ENCODE data around the gene TLK1. TPM values are rescaled to one million over a fixed set of nuclear protein-coding genes. Genes with fewer than 3 reads are reported as not detected.

TLK1 gene
- total RNA-seq, 1 experiment from 2014 or later, result 17.4 TPM

DNA sequence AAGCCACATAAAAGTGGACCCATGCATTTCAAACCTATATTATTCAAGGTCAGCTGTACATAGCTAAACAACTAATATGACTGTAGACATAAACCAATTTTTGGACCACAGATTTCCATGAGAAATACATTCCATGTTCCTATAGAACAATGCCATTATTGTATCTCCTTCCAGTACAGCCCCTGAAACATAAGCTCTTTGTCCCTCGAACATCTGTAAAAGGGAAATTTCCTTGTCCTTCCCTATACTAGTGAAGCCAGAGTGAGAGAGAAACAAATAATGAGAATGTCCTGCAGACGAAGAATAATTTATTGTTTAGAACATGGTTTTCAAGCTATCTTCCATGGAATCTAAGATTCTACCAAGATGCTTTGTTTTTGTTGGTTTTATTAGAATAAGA lies 156.3 kb downstream of the TLK1 start:
- DNase-seq (ENCODE audit: low spot score), result no peak

DNA sequence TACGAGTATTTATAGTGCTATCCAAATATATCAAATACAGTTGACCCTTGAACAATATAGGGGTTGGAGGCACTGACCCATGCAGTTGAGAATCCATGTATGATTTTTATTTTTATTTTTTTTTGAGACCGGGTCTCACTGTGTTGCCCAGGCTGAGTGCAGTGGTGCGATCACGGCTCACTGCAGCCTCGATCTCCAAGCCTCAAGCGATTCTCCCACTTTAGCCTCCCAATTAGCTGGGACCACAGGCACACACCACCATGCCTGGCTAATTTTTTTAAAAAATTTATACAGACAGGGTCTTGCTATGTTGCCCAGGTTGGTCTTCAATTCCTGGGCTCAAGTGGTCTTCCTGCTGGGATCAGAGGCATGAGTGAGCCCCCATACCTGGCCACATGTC lies 161.0 kb downstream of the TLK1 start:
- no peak for DNase-seq (ENCODE audit: low spot score)

DNA sequence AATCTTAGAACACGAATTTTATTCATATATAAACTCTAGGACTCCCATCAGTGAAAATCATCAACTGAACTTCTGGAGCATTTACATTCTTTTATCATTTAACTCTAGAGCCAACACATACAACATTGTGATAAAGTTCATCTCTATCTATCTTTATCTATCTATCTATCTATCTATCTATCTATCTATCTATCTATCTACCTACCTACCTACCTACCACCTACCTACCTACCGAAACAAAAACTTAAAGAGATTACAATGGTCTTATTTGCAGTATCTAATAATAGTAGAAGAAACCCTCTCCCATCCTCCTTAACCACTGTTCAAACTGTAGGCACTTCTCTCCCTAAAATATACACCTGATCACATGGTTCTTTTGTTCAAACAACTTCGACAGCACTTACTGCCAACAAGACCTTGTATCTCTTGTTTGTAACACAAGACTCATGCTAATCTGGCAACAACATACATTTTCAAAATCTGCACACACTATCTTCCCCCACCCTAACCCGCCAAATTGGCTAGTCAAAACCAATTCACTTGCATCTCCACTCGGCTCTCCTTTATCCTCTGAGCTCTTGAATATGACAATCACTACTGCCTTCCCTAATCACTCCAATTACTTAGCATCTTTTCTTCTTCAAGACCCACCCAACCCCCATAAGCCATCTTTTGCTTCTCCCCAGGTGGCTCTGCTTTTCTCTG lies 162.6 kb downstream of the TLK1 start:
- no peak for DNase-seq (ENCODE audit: low spot score)

DNA sequence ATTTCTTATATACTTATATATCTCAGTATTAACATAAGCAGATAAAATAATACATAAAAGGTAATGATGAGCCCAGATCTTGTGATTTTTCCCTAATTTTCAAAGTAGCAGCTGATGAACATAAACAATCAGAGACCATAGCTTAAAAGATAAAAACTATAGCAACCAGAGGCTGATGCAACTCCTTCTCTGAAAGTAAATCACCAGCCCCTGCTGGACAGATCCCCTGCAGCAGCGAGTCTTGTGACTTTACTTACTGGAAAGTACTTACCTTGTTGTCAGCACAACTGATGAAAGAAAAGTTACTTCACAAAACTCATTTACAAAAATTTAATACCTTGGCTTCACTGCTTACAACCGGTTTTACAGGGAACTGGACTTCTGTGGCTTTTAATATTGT lies 164.4 kb downstream of the TLK1 start:
- DNase-seq (ENCODE audit: low spot score), result no peak

DNA sequence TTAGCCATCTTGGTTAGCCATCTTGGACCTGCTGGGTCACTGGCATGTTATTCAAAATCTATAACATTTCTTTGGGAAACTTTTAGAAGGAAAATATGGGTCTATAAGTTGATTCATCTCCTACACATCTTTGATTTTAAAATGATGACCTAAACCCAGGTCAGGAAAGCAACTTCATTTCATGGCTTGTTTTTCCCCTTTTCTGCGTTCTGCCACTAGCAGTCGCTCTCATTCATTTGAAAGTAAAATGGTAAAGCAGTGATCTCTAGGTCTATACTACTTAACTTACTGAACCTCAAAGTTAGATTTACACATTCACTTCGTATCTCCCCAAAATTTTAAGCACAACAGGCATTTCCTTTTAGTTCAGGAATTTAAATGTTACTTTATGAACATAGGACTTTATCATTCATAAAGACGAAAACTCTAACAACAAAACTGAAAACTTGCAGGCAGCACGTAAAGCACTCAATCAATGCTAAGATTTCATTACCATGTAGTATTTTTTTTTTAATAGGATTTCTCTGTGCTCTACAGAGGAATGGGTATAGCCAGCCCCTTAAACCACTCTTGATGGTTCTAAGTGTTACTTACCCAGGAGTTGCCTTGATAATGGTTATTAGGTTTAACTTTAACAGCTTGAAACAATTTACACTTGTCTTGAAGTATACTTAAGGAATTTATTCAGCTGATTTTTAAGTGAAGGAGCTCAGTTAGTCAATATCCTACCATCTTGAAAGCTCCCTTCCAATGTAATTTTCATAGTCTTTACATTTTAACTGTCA lies 169.1 kb downstream of the TLK1 start:
- DNase-seq (ENCODE audit: low spot score), result no peak

DNA sequence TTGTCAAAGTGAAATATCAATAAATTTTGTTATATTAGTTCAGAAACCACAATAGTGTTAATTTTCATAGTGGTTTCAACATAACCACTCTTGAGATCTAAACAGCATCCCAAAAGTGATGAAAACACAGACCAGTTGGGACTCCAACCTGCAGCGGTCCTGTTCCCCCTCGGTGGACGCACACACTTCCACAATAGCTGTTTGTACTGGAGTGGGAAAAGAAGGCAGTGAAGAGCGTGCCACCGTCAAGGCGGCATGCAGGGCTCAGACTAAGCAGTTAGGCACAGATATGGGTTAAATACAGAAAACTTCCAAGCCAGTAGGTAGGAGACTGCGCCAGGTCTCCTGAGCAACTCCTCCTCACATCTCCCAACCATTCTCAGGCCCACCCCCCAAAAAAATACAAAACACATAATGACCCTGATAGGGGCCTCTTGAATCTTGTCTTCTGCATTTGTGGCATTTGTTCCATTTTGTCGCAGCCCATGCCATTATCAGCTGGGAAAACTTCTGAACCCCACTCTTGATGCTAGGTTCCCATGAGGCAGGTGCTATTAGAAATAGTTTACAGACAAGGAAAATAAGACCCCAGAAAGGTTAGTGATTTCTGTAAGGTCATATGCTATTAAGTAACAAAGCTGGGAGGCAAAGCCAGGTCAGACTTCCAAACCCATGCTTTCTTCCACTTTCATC lies 174.0 kb downstream of the TLK1 start:
- DNase-seq (ENCODE audit: low spot score), result no peak

DNA sequence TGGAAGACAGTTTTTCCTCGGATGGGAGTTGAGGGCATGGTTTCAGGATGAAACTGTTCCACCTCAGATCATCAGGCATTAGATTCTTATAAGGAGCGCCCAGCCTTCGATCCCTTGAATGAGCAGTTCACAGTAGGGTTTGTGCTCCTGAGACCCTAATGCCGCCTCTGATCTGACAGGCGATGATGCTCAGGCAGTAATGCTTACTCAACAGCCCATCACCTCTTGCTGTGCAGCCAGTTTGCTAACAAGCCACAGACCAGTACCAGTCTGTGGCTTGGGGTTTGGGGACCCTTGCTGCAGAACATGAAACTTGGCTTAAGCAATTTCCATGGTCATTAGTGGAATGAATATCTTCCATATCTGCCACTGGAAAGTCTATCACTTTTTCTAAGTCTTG lies 175.3 kb downstream of the TLK1 start:
- DNase-seq (ENCODE audit: low spot score), result no peak

DNA sequence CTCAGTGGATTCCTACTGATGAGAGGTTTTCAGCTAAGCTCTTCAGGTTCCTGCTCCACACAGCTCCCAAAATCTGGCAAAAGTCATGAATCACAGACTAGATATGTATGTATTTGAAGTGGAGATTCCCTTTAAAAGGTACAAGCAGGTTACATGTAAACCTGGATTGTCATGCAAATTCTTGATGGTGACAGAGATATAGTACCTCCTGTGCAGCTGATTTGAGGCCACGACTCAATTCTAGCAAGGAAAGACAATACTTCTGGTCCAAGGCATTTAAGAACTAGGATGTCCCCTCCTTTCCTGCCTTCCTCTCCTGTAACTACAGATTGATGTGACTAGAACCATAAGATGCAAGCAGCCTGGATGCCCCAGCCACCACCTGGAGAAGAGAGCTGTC lies 176.6 kb downstream of the TLK1 start:
- no peak for DNase-seq (ENCODE audit: low spot score)

DNA sequence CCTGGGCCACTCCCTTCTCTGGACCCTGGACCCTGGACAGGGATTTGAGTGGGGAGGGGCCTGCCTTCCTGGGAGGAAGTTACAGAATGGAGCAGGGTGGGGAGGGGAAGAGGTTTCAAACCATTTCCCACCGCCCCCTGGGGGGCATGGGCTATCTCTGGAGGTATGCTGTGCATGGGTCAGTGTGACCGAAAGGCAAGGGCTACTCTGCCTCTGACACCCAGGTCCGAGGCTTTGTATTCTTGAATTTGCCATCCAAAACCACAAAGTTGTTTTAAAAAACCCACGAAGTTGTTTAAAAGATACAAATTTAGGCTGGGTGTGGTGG lies 184.8 kb downstream of the TLK1 start:
- DNase-seq (ENCODE audit: low spot score), result no peak

DNA sequence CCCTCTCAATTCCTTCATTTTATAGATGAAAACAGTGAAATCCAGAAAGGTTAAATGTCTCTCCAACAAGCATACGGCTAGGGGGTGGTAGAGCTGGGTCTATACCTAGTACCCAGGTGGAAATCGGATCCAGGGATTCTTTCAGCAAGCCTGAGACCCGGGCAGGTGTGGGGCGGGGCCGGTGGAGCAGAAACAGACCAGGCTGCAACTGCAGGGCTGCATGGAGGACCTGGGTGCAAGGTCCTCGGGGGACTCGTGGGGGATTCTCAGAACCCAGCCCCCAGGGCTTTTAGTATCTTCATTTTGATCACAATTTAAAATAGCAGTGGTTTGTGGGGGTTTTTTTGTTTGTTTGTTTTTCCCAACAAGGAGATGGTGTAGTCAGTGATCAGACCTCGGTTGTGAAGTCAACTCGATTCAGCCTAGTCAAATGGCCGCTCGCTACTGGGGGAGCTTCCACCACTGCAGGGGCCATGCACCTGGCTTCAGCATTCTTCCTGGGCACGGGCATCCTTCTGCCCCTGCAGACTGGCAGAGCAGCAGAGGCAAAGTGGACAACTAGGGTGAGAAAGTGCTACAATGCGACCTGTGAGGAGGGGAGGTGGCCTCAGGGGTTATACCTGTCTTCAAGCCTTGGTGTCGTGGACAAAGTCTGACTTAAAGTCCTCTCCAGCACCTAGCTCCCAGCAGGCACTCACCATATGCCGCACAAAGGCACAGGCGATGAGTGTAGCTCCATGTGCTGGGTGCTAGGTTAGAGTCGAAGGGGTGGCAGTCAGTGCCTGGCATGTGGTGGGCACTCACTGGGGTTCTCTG lies 185.4 kb downstream of the TLK1 start:
- no peak for DNase-seq (ENCODE audit: low spot score)

DNA sequence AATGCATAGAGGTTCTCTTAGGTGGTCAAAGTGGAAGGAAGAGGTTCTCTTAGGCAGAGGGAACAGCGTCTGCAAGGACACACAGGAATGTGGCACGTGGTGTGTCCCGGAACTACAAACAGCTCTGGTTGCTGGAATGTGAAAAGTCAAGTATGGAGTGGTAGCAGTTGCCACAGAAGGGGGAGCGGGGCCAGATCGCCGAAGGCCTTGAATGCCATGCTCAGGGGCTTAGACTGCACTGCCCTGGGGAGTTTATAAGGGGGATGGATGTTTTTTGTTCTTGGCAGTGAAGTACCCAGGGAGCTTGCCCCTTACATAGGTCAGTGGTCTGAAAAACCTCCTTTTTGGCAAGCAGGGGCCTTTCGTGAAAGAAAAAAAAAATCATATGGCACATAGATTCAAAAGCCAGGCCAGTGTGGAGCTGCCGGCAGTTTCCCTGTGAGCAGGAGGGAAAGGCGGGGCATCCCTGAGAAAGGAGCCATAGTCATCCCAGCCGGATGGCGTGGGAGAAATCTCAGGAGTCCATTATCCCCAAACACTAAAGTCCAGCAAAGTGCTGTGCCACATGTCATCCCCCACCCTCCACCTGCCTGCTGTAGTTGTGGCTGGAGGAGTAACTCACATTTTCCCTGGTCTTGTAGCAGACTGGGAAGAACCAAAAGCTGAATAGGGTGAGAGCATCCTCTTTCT lies 186.2 kb downstream of the TLK1 start:
- DNase-seq (ENCODE audit: low spot score), result peak; percentile 44

DNA sequence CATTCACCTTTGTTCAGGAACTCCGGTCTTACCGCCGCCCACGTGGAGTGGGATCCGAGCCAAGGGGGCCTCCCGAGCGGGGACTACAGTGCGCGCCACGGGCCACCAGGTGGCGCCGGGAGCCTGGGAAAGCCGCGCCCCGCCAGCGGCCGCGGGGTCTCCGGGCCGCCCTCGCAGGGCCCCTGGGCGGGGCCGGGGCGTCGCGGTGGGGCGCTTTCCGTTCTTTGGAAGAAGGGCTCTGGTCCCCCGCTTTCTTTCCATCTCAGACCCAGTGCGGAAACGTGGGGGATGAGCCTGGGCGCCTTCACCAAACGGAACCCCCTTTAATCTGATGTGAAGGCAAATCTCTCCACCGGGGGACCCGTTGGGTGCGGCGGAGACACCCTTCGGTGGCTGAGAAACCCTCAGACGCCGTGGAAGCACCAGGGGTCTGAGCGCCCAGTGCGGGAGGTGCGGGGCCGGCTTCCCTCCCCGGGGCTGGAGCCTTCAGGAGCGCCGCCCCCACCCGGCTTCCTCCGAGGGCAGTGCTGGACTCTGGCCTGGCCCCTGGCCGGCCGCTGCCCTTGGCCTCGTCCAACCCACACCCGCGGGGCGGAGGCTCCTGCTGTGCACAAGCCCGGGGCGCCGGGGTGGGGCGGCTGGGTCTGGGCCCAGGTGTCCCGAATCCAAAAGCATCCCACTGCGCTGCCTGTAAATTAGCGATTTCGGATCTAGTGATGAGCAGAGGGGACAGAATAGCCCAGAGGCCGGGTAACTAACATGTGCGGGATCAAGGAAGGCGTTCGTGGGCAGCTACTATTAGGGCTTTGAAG lies 187.0 kb downstream of the TLK1 start:
- DNase-seq (ENCODE audit: low spot score), result peak; percentile 77

DNA sequence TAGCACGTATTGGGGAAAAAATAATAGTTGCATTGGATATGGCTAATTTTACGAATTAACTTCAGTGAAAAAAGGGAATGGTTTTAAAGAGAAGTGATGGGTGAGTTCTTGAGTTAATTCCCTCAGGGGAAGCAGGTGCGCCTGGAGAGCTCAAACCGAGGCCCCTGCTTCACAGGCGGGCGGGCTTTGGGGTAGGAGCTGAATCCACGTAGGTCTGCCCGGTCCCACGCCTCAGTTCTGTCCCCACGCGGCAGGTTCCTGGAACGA lies 187.5 kb downstream of the TLK1 start:
- no peak for DNase-seq (ENCODE audit: low spot score)

DNA sequence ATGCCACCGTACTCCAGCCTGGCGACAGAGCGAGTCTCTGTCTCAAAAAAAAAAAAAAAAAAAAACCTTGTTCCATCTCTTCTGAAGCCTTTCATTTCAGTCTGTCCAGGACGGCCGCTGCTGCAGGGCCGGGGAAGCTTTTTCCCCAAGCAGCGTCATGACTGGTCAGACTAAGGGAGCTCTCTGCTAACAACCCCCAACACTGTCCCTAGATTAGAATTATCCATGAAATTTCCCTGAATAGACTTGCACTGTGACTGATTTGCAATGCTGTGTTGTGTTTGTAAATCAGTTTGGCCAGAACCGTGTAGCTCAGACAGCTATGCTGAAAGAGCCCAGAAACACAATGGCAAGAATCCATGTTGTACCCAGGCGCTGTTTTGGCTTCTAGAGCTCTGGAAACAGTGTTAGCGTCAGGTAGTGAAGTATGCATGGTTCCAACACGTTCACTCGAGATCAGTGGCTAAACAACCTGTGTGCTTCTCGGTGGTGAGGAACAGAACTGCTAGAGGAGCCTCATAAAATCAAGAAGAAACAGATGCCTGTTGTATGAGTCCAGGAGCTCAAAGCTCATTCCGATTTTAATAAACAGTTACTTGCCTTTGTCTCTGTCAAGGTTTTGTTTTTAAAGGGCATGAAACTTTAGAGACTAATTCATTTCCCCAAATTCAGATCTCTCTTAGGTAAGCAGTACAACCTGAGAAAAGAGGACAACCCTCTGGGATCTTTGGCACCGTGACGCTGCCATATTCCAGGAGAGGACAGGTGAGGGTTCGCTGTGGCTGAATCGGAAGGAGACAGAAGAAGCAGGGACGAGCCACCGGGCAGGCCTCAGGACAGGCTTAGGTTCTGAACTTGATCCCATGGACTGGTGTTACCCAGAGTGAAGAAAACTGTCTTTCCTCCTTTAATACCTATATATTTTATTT lies 188.1 kb downstream of the TLK1 start:
- no peak for DNase-seq (ENCODE audit: low spot score)

DNA sequence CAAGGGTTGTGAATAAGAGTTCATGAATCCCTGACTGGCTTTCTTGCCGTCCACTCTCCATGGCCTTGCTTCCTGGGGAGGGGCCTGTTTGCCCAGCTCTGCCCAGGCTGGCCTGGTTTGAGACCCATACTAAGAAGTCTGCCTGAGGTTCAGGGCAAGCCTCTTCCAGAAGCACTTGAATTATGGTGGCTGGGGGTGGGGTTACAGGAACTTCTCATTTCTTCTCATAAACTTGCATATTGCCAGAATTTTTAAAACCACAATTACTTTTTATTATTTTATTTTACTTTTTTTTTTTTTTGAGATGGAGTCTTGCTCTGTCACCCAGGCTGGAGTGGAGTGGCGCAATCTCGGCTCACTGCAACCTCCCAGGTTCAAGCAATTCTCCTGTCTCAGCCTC lies 189.6 kb downstream of the TLK1 start:
- DNase-seq (ENCODE audit: low spot score), result no peak

DNA sequence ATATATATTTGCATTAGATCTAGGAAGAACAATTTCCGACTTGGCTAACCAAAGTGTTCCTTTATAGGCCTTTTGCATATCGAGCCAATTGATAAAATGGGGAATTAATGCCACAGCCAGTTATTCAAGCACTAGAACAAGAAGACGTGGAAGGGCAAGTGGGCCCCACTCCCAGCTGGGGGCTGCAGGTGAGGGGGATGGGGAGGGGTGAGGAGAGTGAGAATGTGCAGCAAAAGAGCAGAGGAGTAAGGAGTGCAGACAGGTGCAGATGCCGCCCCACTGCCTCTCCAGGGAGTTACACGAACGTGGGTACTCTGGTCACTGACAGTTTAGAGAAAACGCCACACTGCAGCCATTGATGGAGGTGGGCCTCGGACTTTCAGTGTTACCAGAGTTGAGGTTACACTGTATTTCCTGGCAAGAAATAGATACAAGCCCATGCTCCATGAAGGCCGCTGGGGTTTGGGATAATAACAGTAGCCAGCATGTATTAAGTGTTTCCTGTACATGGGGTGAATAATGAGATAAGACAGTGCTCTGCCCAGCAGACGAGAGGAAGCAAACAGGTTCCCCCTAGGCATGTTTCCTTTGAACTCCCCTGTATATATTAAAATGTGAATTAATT lies 190.7 kb downstream of the TLK1 start:
- no peak for DNase-seq (ENCODE audit: low spot score)

DNA sequence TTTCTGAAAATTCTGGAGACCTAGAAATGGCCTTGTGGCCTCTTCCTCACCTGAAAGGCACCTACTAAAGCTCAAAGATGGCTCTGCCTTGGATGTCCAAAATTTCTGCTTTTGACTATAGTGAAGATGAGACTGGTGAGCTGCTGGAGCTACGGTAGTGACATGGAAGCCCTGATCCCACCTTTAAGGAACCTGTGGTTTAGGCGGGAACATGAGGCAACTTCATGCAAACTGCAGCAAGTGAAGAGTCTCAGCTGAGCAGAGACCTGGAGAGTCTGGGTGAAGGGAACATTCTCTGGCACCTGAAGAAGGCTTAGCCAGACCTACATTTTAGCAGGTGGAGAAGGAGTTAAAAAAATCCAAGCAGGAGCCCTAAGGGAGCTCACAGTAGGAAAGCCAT lies 191.7 kb downstream of the TLK1 start:
- DNase-seq (ENCODE audit: low spot score), result no peak

DNA sequence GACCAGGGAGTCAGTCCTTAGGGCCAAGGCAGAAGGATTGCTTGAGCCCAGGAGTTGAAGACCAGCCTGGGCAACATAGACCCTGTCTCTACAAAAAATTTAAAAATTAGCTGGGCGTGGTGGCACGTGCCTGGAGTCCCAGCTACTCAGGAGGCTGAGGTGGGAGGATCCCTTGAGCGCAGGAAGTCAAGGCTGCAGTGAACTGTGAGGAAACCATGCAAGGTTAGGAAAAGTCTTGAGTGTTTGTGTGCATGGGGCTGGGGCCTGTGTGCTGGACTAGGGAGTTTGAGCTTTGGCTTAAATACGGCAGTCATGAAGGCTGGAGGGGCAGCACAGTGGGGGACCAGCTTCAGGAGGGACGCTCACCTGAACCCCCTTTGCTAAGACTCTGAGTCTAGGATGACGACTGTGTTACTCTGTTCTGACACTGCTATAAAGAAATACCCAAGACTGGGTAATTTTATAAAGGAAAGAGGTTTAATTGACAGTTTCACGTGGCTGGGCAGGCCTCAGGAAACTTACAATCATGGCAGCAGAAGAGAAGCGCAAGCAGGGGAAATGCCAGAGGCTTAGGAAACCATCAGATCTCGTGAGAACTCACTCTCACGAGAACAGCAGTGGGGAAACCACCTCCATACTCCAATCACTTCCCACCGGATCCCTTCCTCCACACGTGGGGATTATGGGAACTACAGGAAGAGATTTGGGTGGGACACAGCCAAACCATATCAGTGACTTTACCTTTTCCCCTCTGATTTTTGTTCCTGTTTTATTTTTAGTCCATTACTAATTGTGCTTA lies 192.3 kb downstream of the TLK1 start:
- DNase-seq (ENCODE audit: low spot score), result no peak

DNA sequence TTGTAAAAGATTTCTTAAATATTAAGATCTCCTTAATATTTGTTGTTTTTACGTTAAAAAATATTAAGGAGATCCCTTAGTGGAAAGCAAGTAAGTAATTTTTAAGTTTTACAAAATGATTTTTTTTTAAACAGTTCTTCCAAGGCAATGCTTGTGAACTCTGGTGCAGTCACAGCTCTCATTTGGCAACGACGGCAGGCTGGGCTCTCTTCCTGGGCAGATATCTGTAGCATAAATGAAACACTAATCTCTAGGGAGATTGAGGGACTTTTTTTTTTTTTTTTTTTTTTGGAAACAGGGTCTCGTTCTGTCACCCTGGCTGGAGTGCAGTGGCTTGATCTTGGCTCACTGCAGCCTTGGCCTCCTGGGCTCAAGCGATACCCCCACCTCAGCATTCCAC lies 193.1 kb downstream of the TLK1 start:
- no peak for DNase-seq (ENCODE audit: low spot score)

Measured in A172 (cell line).